Mucosa of stomach (tissue), 1 donor: Measurements from ENCODE around the gene TTC9B.
A peak's percentile ranks its signal among the peaks of the same experiment; 100 is the strongest.

Experiments
- H3K27me3 ChIP-seq: one replicate; pipeline ENCODE4 v1.7.0; 2013; ENCODE audit warnings: mild to moderate bottlenecking, low read length; ENCODE audit not compliant: control insufficient read depth, insufficient read depth
- H3K36me3 ChIP-seq: one replicate; pipeline ENCODE4 v1.7.0; 2013; ENCODE audit warnings: low read length; ENCODE audit not compliant: control insufficient read depth, insufficient read depth
- H3K4me1 ChIP-seq: one replicate; pipeline ENCODE4 v1.7.0; 2013; ENCODE audit warnings: mild to moderate bottlenecking, low read length; ENCODE audit not compliant: control insufficient read depth, insufficient read depth
- H3K4me3 ChIP-seq: one replicate; pipeline ENCODE4 v1.7.0; 2013; ENCODE audit warnings: low read length
- H3K9ac ChIP-seq: one replicate; pipeline ENCODE4 v1.7.0; 2013; ENCODE audit warnings: mild to moderate bottlenecking, low read length, moderate library complexity
- H3K9me3 ChIP-seq: one replicate; pipeline ENCODE4 v1.7.0; 2013; ENCODE audit warnings: mild to moderate bottlenecking, low read length, moderate library complexity; ENCODE audit not compliant: control insufficient read depth
- donor health status: Pancreatic carcinoma.

The TTC9B gene

GRCh38 chr19:40217934-40218890 is at the start of gene TTC9B:
TTC9B (minus strand) TSS chr19:40218384; CDS start chr19:40218381, 3 bp downstream.
- no peaks in the 10 kb centered on the region for H3K9me3 ChIP-seq
- H3K27me3 ChIP-seq, result peaks cover 35% of the 10 kb centered on the region
- H3K4me3 ChIP-seq, result no peak within 1 kb of the TSS
- peaks cover 14% of the 10 kb centered on the region for H3K4me1 ChIP-seq
- peak within 1 kb of the TSS; percentile 15 for H3K9ac ChIP-seq
- H3K36me3 ChIP-seq, result no peaks in the 10 kb centered on the region

GRCh38 chr19:40267601-40267997 is 49.4 kb upstream of the TTC9B start:
- peaks cover under 1% of the 10 kb centered on the region for H3K36me3 ChIP-seq

GRCh38 chr19:40266912-40267600 is 48.9 kb upstream of the TTC9B start:
- H3K4me3 ChIP-seq, result no peak overlapping the region
- H3K27me3 ChIP-seq, result no peaks in the 10 kb centered on the region
- no peaks in the 10 kb centered on the region for H3K9me3 ChIP-seq
- no peak overlapping the region for H3K9ac ChIP-seq
- H3K4me1 ChIP-seq, result no peaks in the 10 kb centered on the region
- H3K36me3 ChIP-seq, result peaks cover 5% of the 10 kb centered on the region

More at GRCh38 chr19:40267601-40267997, 49.4 kb upstream of the TTC9B start:
- H3K9ac ChIP-seq, result no peak overlapping the region
- H3K27me3 ChIP-seq, result no peaks in the 10 kb centered on the region
- no peaks in the 10 kb centered on the region for H3K9me3 ChIP-seq
- H3K4me3 ChIP-seq, result no peak overlapping the region
- H3K4me1 ChIP-seq, result no peaks in the 10 kb centered on the region

- Histone ChIP-seq H3K27me3 (no peaks in the 10 kb centered on the region), H3K9ac (no peak overlapping the region), H3K9me3 (no peaks in the 10 kb centered on the region), H3K4me3 (no peak overlapping the region), H3K4me1 (no peaks in the 10 kb centered on the region), H3K36me3 (peaks cover 5% of the 10 kb centered on the region)
Measured at GRCh38 chr19:40266119-40266518, 47.9 kb upstream of the TTC9B start.

GRCh38 chr19:40265763-40266099 is 47.5 kb upstream of the TTC9B start:
- Histone ChIP-seq H3K36me3 (peaks cover 5% of the 10 kb centered on the region), H3K9me3 (no peaks in the 10 kb centered on the region), H3K4me3 (no peak overlapping the region), H3K4me1 (no peaks in the 10 kb centered on the region), H3K27me3 (no peaks in the 10 kb centered on the region), H3K9ac (no peak overlapping the region)

DNA sequence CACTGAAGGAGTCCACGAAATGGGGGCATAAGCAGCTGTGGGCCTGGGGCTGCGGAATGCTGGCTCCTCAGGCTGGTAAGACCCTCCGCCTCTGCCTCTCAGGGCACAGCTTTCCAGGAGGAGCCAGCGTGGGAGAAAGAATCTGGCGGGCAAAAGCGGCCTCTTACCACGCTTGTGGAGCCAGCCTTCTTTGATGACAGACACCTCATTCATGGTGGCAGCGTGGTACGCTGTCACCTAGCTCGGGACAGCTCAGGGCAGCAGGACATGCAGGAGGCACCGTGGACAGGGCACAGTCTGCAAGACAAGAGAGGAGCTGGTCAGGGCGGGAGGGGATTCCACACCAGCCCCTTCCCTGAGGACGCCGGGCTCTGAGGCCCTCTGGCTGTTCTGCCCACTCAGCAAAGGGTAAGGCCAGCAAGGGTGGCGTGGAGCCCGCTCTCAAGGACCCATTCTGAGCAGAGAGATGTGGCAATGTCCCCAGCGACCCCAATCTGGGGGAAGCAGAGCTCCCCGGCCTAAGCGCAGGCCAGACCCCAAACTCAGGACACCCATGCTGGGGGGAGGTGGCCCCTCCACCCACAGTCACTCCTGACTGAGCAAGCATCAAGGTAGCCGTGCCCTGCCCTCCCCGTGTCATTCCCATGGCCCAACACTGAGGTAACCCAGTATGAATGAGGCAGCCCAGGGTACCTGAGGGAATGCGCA is 47.0 kb upstream of the TTC9B start:
- H3K27me3 ChIP-seq, result no peaks in the 10 kb centered on the region
- no peak overlapping the region for H3K9ac ChIP-seq

DNA sequence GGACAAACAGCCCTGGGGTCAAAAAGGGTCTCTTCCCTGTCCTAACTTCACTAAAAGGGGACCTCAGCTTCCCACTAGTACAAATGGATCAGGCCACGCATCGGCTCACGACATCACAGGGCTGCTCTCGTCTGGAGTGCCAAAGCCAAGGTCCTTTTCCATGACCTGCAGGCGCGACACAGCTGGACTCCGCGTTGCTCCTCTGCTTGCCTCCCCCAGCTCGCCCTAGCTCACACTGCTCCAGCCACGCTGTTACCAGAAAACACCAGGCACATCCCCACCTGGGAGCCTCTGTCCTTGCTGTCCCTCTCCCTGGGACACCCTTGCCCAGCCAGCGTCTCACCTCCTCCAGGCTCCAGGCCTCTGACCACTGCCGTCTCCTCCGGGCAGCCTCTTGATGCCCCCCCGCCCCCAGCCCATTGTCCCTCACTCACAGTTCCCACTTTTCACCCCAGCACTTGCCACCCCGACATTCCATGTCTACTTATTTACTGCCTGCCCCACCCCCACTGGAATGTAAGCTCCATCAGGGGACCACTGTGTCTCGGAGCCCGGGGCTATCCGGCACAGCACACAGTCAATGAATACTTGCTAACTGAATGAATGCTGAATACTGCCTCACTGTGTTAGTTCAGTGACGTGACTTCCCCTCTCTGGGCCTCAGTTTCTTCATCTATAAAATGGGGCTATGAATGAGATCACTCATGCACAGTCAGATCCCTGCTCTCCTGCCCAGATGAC is 46.3 kb upstream of the TTC9B start:
- Histone ChIP-seq H3K4me3 (no peak overlapping the region), H3K9ac (no peak overlapping the region), H3K9me3 (no peaks in the 10 kb centered on the region), H3K36me3 (peaks cover 5% of the 10 kb centered on the region), H3K27me3 (no peaks in the 10 kb centered on the region), H3K4me1 (no peaks in the 10 kb centered on the region)

More for the DNA sequence above, 47.0 kb upstream of the TTC9B start:
- no peaks in the 10 kb centered on the region for H3K4me1 ChIP-seq
- H3K36me3 ChIP-seq, result peaks cover 5% of the 10 kb centered on the region
- H3K9me3 ChIP-seq, result no peaks in the 10 kb centered on the region
- no peak overlapping the region for H3K4me3 ChIP-seq

- no peaks in the 10 kb centered on the region for H3K9me3 ChIP-seq
- H3K36me3 ChIP-seq, result peaks cover 5% of the 10 kb centered on the region
- no peaks in the 10 kb centered on the region for H3K4me1 ChIP-seq
Measured at GRCh38 chr19:40263440-40264313, 45.5 kb upstream of the TTC9B start.

GRCh38 chr19:40262422-40262821 is 44.2 kb upstream of the TTC9B start:
- Histone ChIP-seq H3K36me3 (peaks cover 5% of the 10 kb centered on the region), H3K9ac (no peak overlapping the region), H3K9me3 (no peaks in the 10 kb centered on the region), H3K4me3 (no peak overlapping the region), H3K4me1 (no peaks in the 10 kb centered on the region), H3K27me3 (no peaks in the 10 kb centered on the region)

More at GRCh38 chr19:40263440-40264313, 45.5 kb upstream of the TTC9B start:
- Histone ChIP-seq H3K27me3 (no peaks in the 10 kb centered on the region), H3K9ac (no peak overlapping the region), H3K4me3 (no peak overlapping the region)

GRCh38 chr19:40261631-40262030 is 43.4 kb upstream of the TTC9B start:
- H3K4me3 ChIP-seq, result no peak overlapping the region
- peaks cover 10% of the 10 kb centered on the region for H3K36me3 ChIP-seq
- H3K4me1 ChIP-seq, result no peaks in the 10 kb centered on the region
- H3K9me3 ChIP-seq, result no peaks in the 10 kb centered on the region
- H3K27me3 ChIP-seq, result no peaks in the 10 kb centered on the region
- no peak overlapping the region for H3K9ac ChIP-seq

- peaks cover 16% of the 10 kb centered on the region for H3K36me3 ChIP-seq
- H3K4me3 ChIP-seq, result no peak overlapping the region
- H3K9ac ChIP-seq, result no peak overlapping the region
- no peaks in the 10 kb centered on the region for H3K27me3 ChIP-seq
- peaks cover 8% of the 10 kb centered on the region for H3K4me1 ChIP-seq
- H3K9me3 ChIP-seq, result no peaks in the 10 kb centered on the region
Measured at GRCh38 chr19:40257096-40257517, 38.9 kb upstream of the TTC9B start.
